NCI-H774 (cell line): ENCODE results near the gene SEMA7A.

Experiments used
- DNase-seq: peaks from one replicate; lab custom pipeline; 2025; lab: John Stamatoyannopoulos, UW

Gene SEMA7A

DNA sequence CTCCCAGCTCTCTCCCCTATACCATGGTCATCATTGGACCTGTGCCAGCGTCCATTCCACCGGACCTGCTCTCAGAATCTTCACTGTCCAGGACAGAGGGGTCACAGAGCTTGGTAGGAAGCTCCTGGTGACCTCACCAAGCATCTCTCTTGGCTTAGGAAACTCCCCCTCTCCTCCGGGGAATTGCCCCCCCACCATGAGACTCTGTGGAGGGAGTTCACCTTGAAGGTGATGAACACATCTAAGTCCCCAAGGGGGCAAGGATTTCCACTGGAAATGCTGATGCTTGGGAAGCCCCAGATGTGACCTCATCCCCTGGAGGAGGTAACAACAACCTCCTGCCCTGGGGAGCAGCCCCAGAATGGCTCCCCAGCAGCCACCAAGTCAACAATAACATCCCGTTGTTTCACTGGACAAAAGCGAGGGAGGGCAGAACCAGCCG lies 3.2 kb downstream of the SEMA7A start:
- no peak for DNase-seq

DNA sequence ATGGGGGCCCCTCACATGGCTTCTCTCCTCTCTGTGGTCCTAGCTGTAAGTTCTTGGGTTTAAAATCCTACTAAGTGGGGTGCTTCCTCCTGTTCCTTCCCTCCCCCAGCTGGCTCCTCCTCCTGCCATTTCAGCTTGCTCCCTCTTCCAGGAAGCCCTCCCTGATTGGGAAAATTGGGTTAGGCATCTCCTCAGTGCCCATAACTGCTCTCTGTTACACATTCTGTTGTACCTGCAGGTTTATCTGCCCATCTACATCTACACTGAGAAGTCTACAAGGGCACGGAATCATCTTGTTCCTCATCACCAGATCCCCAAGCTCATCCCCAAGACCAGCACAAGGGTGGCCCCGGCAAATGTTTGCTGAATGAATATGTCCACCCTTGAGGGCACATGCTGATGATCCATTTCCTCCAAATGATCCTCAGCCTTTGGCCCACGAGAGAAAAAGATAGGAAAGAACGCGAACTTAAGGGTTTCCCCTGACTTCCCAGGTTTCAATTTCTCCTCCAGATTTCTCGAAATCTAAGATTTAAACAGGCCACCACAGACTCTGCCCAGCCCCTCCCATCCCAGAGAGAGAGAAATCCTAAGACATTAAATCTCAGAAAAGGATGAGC lies 3.9 kb downstream of the SEMA7A start:
- DNase-seq: no peak

DNA sequence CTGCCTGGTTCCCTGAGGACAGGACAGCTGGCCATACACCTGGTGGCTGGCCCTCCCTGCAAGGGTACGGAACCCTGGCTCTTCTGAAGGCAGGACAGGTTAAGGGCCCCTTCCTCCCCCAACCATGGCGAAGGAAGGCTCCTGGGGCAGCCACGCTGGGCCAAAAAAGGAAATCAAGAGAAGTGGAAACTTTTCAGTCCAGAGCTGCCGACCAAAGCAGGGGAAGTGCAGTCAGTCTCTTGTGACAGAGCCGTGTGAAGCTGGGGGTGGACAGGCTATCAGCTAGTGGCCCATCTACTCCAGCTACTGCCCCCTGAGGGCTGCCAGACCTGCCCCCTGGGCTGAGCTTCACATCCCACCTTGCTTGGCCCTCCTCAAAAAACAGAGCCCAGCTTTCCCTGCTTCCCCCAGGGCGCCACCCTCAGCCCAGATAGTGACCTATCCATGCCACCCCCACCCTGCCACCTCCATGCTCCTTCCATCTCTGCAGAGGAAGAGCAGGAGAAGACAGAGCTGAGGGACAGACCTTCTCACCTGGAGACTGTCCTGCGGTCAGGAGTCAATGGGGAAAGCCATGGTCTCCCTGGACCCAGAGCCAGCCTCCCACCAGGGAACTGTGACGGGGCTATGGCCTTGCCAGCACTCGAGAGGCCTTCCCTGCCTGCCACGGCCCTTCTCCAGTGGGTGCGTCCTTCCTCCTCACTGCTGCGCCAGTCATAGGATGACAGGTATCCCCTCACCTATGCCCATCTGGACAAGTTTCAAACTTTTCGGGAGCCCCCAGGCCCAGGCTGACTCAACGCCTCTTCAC lies 4.6 kb downstream of the SEMA7A start:
- no peak for DNase-seq

DNA sequence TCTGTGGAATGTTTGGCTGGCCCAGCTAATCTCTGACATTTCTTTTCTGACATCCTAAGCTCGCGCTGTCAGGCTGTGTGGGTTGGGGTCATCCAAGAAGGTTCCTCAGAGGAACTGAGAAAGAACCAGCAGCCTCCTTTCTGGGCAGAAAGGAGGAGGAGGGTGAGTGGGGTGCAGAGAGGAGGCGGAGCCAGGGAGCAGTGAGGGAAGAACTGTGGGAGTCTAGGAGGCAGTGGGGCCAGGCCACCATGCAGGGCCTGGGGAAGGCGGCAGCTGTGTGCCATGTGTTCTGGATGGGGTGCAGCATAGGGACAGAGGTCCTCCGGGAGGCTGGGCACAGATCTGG lies 5.3 kb downstream of the SEMA7A start:
- no peak for DNase-seq

DNA sequence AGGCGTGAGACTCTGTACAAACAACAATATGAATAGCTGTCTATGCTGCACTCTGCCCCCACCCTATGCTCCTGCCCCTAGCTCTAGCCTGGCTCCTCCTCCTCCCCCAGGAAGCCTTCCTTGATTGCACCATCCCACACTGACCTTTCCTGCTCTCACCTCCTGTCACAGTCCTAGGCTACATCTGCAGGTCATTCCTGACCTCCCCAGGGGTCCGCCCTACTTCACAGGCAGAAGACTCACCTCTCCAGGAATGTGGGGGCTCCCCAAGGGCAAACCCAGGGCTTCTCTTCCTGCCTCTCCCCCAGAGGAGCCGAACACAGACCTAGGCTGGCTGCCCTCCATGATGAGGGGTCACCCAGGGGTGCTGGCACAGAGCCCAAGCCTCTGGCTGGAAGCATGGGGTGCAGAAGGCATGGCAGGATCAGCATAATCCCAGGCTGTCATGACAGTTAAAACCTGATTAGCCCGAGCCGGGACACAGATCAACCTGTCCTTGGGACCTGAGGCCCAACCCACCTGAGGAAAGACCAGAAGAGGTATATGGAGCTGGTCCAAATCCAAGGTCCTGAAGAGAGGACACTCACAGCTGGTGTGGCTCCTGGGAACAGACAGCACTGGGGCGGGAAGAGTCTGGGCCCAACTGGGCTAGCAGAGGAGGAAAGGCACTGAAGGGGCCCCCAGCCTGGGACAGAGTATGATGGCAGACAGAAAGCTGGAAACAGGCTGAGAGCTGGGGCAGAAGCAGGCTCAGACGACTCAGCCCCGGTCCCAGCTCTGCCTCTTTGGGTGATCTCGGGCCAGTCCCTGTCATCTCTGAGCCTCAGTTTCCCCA lies 5.9 kb downstream of the SEMA7A start:
- DNase-seq: no peak

DNA sequence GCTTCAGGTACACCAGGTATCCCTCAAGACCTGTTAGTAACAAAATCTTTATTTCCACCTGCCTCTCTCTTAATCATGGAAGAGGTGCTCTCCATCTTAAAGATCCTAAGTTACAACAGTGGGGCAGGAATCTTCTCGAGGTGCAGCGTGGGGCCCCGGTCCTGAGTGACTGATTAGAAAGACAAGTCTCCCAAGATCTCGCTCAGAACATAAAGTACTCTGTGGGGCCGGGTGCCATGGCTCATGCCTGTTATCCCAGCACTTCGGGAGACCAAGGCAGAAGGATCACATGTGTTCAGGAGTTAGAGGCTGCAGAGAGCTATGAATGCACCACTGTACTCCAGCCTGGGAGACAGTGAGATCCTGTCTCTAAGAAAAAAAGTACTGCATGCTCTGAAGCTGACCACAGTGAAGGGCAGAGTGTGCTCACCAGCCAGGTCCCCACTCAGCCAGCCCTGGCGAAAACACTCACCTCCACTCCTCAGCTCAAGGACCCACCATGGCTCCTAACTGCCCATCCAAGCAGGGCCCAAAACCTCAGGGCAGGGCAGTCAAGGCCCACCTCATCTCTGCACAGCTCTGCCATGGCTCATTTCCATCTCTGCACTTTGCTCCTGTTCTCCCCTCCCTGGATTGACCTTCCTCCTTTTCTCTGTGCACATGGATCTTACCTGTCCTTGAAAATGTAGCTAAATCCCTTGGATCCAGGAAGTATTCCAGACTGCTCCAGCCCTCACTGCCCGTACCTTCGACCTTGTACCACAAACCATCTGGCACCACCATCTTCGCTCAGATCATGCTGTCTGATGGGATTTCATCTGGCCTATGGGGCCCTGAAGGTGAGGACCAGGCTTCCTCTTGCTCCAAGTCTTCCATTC lies 7.1 kb downstream of the SEMA7A start:
- DNase-seq: no peak

DNA sequence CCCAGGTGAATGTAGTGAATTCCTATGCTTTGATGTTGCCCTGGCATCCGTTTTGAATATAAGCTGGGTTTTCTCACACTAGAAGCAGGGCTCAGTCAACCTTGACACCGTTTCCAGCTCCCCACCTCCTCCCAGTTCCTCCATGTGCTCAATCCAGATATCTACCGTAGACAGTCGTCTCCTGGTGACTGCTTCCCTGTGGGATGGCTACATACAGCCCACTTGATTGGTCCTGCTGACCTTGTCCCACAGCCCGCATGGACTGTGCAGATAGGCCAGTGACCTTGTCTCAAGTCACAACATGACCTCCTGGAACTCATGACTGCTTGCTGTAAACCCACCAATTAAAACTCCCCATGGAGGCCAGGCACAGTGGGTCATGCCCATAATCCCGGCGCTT lies 8.1 kb downstream of the SEMA7A start:
- no peak for DNase-seq

DNA sequence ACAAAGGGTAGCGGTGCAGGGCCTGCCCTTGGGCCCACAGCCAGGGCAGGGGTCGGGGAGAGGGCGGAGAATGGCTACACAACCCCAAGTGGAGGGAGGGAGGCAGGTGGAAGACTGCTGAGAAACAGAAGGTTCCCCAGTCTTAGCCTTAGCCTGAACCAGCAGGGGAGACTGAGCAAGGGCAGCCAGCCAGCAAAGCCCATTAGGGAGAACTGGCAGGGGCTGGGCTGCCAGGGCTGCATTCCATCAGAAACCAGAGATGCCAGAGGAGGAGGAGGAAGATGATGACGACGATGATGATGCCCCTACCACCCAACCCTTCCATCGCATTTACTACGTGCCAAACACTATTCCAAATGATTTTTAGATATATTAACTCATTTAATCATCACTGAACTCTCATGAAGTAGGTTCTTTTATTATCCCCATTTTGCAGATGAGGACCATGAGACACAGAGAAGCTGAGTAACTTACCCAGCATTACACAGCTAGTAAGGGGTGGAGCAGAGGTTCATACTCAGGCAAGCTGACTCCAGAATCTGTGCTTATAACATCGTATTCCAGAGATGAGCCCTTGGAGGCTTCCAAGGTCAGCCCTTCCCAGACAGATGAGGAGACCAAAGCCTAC lies 8.7 kb downstream of the SEMA7A start:
- no peak for DNase-seq

DNA sequence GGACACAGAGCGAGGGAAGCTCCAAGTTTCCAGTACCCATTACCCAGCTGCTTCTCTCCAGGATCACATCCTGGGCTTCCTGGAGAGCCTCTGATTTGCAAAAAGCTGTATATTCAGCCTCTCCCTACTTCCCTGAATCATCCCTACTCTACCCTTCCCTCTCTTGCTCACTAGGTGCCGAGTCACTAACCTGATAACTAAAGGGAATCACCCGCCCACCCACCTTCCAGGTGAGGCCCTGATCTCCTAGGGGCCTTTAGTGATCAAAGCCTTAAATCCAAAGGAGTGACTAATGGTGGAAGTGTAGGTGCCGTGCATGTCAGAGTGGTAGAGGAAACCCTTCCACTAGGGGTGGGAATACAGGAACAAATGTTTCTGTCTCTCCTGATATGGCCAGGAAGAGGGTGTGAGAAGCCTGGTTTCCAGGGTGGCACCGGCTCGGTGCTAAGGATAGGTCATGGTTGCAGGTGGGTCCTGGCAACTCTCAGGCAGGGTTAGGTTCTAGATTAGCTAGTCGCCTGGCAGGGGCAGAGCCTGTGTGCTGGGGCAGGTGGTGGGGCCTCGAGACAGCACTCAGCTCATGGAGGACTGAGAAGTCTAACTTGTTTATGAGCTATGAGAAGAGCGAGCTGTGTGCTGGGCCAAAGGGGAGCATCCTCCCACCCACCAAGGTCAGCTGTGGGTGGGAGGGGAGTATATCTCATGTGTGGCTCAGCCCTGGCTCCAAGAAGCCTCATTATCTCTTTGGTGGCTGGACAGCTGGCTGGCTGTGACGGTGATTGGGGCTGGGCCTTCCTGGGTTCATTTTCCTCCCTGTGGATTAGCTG lies 10.1 kb downstream of the SEMA7A start:
- DNase-seq: no peak

DNA sequence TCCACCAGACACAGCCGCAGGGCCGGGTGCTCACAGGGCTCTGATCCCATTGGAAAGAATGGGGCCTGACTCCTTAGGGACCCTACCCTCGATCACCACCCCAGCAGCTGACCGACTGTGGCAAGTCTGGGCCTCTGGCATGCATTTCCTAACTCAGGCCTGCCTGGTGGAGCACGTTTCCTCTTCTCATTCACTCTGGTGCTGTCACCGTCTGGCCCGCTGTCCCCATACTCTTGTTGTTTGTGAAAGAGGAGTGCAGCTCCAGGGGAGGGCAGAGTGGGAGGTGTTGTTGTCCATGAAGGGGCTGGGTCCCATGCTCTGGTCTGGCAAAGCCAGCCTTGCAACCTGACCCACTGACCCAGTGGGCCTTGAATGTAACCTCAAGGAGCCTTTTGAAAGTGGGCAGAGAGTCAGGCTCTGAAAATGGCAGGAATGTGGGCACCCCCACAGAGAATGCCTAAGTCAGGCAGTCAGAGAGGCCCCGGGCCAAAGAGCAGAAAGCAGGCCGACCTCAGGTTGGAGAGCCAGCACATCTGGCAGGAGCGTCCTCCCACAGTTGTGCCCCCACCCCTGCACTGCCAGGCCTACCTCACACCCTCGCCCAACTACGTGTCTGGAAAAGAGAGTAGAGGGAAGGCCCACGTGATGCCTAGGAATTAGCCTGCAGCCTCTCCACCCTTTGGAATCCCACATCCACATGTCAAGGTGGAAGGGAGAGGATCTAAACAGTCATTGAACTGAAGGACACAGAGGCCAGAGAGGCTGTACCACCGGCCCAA lies 10.9 kb downstream of the SEMA7A start:
- DNase-seq: no peak

DNA sequence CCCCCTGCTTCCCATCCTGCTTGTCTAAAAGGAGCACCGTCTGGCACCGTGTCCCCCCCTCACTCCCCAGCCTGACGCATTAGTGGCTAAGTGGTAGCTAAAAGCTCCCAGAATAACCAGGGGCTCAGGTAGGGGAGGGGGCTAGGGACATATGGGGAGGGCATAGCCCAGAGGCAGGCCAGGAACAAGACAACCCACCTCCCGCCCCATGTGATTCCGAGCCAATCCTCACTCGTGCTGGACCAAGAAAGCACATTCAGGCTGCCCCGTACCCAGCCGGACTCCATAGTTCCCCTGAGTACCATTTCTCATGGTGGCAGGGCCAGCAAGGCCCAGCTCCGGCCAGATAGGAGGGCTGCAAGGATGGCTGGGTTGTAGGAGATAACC lies 11.5 kb downstream of the SEMA7A start:
- DNase-seq: no peak

DNA sequence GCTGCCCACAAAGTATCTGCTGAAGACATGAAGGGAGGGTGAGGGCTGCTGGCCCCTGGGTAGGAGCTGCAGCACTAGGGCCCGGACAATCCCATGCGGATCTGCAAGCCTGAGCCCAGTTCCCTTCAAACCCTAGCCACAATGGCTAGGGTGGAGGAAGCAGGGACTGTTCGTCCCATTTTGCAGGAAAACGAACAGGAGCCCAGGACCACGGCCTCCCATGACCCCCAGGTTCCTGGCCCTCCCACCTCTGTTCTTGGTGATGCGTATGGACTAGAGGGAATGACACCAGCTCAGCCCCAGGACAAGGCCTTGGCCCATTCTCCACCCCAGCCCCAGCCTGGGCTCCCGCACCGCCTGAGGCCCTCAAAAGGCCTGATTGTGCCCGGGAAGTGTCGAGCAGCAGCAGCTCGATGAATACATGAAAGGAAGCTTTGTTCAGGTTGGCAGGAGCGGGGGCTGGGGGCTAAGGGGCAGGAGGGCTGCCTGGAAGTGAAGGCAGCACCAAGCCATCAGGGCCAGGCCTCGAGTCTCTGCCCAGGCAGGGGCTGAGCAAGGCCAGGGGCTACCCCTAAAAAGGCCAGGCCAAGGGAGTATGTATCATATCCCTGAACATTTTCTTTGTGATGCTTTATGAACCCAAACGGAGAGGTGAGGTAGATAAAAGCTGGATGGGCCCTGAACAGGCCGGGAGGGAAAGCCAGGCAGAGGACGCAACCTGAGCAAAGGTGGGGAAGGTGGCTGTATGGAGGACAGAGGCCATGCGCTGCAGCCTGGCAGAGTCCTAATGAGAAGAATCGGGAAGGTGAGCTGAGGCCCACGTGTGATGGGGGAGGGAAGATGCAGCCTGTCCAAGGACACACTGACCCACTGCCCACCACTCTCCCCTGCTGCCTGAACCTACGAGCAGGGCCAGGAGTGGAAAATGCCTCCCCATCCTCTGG lies 12.2 kb downstream of the SEMA7A start:
- no peak for DNase-seq

DNA sequence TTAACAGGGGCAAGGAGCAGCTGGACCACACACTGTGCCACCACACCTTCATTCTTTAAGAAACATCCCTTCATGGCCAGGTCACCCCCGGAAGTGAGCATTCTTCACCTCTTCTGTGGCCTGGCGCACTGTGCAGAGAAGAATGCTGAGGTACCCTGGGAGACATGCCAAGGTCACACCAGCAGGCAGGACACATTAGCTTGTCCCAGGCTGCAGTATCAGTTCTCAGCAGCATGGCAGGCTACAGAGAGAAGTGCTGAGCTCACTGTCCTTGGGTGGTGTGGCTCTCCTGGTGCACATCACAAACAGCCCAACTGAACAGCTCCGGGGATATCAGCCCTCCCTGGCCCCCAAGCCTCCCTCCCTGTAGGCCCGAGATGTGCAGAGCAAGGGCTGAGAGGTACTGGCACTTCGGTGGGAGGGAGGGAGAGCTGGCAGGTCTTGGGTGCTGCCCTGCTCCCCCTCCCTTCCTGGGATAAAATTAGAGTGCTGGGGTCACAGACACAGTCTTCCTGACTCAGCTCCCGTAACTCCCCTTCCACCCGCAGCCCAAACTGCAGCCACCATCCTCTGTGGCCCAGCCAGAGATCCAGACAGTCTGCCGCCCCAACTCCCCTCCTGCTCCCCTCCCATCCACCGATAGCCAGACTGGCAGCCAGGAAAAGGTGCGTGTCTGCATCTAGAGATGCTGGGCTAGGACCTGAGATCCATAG lies 13.4 kb downstream of the SEMA7A start:
- DNase-seq: no peak

DNA sequence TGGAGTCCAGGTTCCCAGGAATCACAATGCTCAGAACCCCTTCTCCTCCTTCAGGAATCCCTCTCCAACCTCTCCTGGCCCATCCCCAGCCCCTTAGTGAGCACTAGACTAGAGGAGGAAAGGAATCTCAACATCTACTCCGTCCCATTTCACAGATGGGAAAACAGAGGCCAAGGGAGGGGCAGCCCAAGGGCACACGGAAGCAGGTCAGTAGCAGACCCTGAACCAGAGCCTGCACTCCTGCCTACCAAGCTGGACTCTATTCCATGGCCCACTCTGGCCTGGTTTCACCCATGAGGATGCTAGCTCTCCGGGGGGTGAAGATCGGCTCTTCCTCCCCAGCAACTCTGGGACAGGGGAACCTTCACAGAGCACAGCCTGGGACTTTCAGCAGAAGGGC lies 14.3 kb downstream of the SEMA7A start:
- no peak for DNase-seq

DNA sequence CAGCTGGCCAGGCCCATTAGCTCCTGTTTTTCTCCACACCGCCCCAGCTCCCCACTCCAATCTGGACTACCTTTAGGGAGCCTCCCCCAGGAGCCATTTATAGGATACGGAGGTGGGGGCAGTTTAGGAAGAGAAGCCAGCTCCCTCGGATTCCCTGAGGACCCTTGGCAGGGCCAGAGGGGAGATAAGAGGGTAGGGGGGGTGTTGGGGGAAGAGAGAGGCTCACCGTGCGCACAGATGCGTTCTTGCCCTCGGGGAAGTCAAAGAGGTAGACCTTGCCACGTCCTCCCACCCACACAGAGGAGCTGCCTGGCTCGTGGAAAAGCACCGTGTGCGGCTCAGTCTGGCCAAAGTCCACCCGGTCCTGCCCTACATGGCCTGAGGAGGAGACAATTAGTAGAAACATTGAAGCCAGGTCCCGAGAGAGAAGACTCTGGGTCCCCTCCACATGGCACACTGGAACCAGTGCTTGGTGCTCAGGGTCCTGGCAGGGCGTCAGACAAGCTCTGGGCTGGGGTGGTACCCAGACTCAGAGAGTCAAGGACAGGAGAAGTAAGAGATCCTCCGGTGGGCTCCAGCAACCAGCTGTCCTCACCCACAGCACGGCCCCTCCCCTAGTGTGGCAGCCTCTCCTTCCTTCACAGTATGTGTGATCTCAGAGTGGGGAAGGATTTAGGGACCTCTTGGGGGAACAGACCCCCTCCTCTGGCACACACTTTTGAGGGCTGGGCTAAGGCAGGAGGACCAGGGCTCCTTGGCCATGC lies 15.0 kb downstream of the SEMA7A start:
- no peak for DNase-seq

DNA sequence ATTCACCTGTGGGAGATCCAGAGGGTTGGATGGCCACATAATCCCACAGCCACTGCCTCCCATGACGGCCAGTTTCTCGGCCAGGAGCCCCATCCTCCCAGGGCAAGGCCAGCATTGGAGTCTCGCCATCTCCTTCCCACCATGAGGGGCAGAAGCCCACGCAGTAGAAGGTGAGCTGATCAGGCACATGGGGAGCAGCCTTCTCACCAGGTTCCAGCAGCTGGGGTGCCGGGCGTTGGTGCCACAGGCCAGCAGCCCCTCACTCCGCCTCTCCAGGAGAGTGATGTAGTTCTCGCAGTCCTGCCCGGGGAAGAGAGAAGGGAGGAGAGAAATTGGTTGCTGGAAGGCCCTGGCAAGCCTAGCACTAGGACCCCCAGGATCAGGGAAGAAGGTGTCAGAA lies 16.1 kb downstream of the SEMA7A start:
- DNase-seq: no peak

DNA sequence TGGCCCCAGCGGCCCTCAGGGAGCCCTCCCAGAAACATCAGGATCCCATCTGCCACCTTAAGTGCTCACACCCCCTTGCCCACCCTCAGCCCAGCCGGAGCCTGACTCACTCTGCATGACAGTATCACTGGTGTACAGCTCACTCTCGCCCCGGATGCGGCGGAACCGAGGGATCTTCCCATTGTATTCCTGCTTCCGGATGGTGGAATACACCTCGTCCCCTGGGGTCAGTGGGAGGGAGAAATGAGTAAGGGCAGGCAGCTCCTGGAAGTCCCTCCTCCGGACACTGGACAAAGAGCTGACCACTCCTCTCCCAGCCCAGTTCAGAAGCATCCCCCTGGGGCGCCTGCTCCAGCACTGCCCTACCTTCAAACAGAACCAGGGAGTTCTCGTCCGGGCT lies 16.5 kb downstream of the SEMA7A start:
- DNase-seq: no peak
